Measurements from ENCODE around the gene GPR152.
A peak's percentile ranks its signal among the peaks of the same experiment; 100 is the strongest.
"Not testable (repeated sequence)": the region's sequence is repeated elsewhere in the genome, so short reads cannot be mapped to it uniquely, and the experiment has no call there.

GPR152 gene

DNA sequence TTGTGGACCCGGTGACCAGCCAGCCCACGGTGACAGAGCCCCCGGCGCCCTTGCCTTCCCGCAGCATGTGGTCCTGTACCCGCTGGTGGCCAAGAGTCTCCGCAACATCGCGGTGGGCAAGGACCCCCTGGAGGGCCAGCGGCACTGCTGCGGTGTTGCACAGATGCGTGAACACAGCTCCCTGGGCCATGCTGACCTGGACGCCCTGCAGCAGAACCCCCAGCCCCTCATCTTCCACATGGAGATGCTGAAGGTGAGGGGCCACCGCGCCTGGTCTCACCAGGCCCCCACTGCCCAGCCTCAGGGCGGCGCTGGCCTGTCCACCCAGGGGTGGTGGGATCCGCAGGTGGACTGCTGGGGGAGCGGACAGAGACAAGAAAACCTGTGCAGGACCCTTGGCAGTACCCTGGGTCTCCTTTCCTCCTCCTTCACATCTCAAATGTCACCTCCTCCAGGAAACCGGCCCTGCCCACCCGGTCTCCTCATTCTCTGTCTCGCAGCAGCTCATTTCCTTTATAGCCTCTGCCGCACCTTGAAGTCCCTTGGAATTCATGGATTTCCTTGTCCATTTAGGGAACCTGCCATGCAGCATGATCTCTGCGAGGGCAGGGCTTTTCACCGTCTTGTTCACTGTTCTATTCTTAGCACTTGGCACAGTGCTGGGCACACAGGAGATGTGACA, 36.8 kb upstream of the GPR152 start:
- no peak for DNase-seq

DNA sequence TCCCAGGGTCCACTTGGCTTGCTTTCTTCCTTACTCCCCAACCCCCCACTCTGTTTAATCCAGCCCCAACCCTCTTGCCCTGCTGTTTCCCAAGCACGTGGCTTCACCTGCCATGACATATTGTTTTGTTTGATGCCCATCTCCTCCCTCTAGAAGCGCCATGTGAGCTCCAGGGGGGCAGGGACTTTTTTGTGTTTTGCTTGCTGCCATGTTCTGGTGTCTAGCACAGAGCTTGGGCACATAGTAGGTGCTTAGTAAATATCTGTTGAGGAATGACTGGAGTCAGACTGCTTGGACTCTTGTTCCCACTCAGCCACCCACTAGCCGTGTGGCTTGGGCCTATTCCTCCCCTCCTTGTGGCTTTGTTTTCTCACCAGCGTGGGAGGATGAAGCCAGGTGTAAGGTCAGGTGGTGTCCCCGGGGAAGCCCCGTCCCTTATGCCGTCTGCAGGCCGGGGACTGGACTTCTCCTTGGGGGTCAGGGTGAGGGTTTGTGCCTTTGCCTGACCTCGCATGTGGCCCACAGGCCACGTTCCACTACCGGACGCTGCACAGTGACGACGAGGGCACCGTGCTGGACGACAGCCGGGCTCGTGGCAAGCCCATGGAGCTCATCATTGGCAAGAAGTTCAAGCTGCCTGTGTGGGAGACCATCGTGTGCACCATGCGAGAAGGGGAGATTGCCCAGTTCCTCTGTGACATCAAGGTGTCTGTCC, 34.1 kb upstream of the GPR152 start:
- no peak for DNase-seq

DNA sequence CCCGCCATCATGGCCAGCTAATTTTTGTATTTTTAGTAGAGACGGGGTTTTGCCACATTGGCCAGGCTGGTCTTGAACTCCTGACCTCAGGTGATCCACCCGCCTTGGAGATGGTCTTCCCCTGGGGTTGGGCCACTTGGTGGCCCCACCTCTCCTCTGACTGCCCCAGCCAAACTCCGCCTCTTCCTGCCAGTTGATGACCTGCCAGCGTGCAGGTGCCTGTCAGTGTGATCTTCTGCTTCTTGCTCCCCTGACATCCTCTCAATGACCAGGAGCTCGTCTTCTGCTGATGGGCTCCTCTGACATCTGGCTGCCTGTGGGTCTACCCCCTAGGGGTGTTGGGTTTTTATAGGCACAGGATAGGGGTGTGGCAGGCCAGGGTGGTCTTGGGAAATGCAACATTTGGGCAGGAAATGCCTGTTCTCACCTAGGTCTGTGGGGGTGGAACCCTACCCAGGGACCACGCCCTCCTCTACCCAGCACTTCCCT, 33.4 kb upstream of the GPR152 start:
- peak; percentile 59 for DNase-seq

DNA sequence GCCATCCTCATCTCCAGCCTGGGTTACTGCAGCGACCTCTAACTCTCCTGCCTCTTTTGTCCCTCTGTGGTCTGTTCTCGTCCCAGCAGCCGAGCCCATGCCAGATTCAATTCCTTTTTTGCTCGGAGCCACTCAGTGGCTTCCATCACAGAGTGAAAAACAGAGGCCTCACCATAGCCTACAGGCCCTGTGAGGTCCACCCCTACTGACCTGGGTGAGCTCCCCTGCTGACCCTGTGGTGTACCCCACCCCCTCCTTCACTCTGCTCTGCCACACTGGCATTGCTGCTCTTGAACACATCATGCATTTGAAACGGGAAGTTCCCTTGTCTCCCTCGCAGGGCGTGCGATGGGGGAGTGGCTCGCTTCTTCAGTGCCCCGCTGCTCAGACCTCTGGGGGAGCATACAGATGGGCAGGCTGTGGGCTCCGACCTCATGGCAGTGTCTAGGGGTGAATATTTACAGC, 32.4 kb upstream of the GPR152 start:
- no peak for DNase-seq

DNA sequence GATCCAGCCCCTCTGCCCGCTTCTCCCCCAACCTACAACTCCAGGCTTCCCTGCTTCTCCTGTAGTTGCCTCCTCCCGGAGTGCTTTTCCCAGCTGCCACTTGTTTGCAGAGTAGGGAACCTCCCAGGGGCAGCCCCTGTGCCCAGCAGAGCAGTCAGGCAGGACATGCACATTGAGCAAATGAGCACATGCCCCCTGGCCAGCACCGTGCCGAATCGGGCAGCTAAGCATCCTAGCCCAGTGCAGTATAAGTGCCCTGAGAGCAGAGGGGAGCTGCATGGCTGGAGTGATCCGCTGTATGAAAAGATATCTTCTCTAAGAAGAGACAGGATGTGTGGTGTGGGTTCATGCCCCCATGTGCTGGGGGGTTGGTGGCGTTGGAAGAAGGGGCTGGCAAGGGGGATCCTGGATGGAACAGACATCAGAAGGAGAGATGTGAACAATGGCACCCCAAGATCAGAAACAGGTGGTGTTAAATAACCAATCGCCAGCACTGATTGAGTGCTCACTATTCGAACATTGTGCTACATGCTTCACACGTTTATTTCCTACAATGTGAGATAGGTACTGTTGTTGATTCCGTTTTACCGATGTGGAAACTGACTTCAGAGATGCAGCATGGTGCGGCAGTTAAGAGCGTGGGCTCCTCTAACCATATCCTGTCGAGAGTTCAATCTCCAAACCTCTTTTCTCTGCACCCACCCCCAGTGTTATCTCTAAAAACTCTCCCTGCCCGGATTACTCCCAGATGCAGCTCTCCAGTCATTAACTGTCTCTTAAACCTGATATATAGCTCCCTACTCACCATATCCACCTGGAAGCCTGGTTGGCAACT, 31.5 kb upstream of the GPR152 start:
- DNase-seq, result no peak

DNA sequence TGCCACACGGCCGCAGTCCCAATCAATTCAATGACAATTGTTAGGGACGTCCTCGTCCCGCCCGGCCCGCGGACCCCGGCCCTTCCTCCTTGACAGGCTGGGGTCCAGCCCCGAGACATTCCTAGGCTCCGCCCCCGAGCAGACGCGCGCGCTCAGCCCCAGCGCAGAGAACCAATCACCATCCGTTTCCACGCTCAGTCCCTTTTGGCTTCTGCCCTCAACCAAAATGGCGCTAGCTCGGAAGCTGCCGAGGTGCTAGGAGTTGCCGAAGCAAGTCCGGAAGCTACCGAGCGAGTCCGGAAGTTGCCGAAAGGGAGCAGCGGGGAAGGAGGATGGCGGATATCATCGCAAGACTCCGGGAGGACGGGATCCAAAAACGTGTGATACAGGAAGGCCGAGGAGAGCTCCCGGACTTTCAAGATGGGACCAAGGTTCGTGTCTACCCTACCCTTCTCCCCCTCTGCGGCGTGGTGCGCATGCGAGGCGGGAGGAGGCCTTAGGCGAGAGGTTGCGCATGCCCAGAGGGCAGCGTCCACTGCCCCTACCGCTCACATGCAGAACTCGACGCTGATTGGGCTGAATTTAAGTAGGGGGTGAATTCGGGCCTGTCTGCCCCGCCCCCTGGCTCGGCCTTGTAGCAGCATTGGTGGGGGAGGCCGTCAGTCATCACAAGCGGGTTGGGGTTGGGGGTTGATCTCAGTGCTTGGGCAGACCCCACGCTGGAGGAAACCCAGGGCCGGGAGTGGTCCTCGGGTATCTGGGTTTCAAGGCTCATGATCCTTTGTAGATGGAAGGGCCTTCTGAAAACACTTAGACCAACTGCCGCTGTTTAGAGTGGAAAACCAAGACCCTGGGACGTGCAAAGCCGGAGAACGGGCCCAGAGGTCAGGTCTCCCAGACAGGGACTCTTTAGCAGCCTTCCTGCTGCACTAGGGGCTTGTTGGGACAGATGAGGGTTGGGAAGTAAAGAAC, 30.6 kb upstream of the GPR152 start, which contains the start of gene AIP:
AIP (plus strand) TSS at position 200 of the 972 bp plus-strand sequence; CDS start at position 333, 133 bp downstream.
- DNase-seq, result peak; percentile 94

DNA sequence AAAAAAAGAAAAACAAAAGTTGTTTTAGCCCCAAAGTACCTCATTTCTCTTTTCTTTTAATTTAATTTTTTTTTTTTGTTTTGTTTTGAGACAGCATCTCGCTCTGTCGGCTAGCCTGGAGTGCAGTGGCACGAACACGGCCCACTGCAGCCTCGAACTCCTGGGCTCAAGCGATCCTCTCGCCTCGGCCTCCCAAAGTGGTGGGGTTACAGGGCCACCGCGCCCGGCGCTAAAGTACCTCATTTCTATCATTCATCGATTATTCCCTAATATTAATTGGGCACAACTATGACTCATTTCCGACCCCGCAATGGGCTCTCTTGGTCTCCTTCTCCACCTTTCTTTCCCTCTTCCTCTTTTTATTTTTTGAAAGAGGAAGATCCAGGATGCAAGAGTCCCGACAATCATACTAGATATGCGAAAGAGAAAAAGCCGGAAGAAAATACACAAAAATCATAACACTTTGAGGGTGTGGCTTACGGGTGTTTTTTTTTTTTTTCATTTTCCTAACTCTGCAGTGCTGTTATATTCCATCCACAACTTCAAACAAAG, 29.8 kb upstream of the GPR152 start:
- DNase-seq, result no peak

DNA sequence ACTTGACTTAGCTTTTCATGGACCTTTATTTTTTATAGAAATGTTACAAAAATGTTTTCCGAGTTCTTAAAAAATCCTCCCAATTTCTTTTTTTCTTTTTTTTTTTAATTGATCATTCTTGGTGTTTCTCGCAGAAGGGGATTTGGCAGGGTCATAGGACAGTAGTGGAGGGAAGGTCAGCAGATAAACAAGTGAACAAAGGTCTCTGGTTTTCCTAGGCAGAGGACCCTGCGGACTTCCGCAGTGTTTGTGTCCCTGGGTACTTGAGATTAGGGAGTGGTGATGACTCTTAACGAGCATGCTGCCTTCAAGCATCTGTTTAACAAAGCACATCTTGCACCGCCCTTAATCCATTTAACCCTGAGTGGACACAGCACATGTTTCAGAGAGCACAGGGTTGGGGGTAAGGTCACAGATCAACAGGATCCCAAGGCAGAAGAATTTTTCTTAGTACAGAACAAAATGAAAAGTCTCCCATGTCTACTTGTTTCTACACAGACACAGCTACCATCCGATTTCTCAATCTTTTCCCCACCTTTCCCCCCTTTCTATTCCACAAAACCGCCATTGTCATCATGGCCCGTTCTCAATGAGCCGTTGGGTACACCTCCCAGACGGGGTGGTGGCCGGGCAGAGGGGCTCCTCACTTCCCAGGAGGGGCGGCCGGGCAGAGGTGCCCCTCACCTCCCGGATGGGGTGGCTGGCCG, 25.0 kb upstream of the GPR152 start:
- not testable (repeated sequence) for DNase-seq

DNA sequence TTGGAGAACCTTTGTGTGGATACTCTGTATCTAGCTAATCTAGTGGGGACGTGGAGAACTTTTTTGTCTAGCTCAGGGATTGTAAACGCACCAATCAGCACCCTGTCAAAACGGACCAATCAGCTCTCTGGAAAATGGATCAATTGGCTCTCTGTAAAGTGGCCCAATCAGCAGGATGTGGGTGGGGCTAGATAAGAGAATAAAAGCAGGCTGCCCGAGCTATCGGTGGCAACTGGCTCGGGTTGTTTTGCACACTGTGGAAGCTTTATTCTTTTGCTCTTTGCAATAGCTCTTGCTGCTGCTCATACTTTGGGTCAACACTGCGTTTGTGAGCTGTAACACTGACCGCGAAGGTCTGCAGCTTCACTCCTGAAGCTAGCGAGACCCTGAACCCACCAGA, 24.2 kb upstream of the GPR152 start:
- DNase-seq, result not testable (repeated sequence)

DNA sequence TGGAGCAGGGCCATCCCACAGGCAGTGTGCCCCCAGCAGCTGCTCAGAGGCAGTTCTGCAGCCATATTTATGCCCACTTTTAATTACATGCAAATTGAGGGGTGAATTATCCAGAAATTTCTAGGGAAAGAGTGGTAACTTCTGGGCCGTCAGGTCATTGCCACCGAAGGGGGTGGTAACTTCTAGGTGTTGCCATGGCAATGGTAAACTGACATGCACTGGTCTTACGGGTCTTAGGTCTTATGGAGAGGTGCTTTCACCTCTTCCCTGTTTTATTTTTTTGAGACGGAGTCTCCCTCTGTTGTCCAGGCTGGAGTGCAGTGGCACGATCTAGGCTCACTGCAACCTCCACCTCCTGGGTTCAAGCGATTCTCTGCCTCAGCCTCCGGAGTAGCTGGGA, 20.4 kb upstream of the GPR152 start:
- no peak for DNase-seq

DNA sequence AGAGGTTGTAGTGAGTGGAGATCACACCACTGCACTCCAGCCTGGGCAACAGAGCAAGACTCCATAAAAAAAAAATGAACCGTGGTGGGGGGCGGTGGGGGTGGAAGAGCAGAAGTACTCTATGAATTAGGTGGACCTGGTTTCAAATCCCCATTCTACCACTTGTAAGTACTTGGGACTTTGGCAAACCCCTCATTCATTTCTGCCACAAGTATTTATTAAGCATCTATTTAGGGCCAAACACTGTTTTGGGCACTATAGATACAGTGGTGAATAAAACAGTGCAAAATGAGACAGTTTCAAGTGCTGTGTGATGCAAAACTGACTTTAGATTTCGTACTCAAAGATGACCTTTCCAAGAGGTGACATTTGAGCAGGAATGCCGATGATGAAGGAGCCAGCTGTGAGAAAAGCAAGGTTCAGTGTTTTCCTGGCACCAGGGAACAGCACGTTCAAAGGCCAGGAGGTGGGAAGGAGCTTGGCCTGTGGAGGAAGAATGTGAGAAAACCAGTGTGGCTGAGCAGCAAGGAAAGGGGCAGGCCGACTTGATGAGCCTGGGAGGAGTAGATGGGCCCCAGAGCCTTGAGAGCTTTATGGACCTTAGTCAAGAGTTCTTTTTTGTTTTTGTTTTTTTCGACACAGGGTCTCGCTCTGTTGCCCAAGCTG, 17.9 kb upstream of the GPR152 start:
- DNase-seq, result no peak

DNA sequence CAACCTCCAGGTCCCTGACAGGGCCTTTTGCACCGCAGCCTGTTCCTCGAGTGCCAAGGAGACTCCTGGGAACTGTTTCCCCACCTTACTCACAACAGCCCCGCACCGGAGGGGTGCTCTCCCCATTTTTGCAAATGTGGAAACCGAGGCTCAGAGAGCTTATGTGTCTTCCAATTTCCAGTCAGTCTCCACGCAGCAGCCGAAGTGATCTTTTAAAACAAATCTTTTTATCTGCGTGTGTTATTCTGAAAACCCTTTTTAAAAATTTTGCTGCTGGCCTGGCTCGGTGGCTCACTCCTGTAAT, 16.9 kb upstream of the GPR152 start:
- DNase-seq, result no peak

DNA sequence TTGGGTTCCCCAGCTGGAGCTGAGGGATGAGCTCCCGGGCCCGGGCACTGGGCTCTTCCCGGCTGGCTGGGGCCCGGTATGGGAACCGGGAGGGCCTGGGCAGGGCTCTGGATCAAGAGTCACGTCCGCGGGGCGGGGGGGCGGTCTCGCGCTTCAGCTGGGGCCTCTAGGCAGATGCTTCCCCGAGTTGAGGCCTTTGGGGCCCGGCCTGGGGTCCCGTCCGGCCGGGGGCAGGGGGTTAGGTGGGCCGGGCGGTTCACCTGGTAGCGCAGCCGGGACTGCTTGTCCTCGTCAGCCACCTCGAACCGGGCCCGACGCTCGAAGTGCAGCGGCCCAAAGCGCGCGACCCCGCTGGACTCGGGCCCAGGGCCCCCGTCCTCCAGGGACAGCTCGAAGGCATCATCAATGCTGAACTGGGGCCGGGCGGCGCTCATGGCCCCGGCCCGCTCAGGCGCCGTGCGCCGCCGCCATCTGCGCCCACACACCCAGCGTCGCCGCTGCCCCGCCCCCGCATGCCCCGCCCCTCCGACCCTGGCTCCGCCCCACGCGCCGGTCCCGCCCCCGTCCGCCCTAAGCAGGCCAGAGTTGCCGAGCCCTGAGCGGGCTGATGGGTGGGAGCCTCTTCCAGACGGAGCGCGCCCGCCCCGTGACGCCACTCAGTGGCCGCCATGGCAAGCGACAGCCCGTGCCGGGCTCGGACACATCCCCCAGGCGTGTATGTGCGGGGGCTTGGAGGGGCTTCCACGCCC, 16.4 kb upstream of the GPR152 start, which contains the start of gene TMEM134:
TMEM134 (minus strand) TSS at position 493 of the 749 bp plus-strand sequence; CDS start at position 434, 59 bp downstream.
- DNase-seq, result peak; percentile 89

DNA sequence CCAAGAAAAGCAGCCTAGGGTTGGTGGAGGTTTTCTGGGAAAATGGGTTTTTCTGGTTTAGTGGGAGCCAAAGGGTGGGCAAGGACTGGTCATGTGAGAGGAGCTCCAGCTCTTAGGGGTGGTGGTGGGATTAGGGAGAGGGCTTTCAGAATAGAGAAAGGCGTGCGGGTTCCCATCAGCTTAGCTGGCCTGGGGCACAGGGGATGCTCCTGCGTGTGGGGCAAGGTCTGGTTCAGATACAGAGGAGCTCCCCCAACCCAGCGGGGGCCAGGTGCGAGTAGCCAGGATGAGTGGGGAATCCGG, 15.9 kb upstream of the GPR152 start:
- no peak for DNase-seq

DNA sequence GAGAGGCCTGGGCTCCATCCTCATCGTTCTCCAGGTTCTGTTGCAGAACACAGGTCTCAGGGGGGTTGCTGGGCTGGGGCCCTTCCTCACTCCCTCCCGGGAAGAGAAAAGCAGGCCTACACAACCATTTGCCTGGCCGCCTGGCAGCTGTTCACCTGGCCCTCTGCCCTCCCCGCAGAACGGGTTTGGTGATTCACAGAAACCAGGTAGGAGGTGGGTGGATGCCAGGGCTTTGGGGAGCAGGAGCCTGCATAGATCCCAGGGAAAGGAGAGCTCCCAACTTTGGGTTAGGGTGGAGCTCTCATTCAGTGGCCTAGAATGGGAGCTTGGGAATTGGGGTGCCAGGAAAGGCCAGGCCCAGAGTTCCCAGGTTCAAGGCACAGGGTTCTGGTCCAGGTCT, 15.5 kb upstream of the GPR152 start:
- DNase-seq, result no peak

DNA sequence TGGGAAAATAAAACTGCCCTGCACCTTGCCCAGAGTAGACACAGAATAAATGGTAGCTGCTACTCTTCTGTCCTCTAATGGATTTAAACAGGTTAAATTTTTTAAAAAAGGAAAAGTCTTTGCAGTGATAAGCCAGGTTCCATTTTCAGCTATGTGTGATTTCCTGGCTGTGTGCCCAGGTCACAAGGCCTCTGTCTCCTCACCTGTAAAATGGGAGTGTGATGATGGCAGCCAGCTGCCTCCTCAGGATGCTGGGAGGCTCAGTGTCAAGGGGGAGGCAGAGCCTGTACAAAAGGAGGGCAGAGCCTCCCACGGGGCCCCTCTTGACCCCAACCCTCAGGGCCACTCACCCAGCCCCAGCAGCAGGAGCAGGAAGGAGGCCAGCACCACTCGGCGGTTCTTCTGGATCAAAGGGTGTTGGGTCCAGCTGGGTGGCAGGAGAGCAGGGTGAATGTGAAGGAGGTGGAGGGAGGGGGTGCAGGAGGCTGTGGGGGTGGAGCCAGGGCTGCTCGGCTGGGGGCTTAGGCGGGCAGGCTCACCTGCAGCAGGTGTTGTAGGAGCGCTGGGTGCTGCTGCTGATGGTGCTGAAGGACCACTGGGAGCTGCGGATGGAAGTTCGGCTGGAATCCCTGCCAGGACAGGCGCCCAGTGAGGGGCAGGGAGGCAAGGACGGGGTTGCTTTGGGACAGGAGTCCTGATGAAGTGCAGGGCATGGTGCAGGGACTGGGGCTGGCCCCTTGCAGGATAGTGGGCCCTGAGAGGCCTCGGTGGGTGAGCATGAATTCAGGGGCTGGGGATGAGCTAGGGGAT, 14.6 kb upstream of the GPR152 start:
- DNase-seq, result no peak

DNA sequence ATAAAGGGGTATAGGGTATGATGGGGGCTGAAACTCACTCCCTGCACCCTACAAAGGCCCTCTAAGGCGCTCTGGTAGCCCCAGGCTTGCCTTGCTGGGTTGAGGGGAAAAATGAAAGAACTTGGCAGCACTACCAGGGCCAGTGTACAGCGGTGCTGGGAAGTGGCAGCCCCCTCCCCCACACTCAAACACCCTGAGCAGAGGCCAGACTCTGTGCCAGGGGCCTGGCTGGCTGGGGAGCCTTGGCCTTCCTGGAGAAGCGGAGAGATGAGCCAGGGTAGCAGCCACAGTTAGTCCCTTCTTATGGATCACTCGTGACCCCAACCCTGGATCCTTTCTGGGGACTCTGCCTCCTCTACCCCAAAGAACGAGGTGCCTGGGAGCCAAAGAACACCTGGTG, 13.8 kb upstream of the GPR152 start:
- DNase-seq, result no peak

DNA sequence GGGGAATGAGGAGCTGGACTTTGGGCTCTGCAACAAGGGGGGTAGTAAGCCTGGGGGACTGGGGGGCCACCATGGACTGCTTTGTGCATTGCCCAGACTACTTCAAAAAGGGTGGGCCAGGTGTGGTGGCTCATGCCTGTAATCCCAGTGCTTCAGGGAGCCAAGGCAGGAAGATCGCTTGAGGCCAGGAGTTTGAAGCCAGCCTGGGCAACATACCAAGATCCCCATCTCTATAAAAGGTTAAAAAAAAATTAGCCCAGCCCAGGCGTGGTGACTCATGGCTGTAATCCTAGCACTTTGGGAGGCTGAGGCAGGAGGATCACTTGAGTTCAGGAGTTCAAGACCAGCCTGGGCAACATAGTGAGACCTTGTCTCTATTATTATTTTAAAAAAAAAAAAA, 13.0 kb upstream of the GPR152 start:
- DNase-seq, result not testable (repeated sequence)

DNA sequence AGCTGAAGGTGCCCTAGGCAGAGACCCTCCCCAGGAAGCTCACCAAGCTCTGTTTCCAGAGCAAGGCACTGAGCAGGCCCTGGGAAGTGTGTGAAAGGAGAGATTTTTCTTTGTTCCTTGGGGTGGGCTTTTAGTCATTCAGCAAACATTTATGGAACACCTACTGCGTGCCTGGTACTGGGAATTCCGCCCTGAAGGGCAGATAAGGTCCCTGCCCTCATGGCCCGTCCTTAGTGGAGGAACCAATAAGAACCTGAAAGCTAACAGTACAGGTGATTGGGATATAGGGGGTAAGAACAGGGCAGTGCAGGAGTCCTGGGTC, 12.6 kb upstream of the GPR152 start:
- DNase-seq, result no peak

Measured in NK-92 treated with Interleukin-12 subunit alpha and Interleukin-12 subunit beta, amount 100 ng/mL, for 24 hours (cell line).